Activated naive CD8-positive, alpha-beta T cell treated with anti-CD3 and anti-CD28 coated beads, Interleukin-2, amount 50 U/mL, for 24 hours (primary cell): ENCODE data around the gene MUC12.
"Not testable (repeated sequence)": the region's sequence is repeated elsewhere in the genome, so short reads cannot be mapped to it uniquely, and the experiment has no call there.

ENCODE experiments used
- ATAC-seq: fragments of 150-1000 bp; cut with Tn5 transposase; one replicate; pipeline ENCODE4 v1.10.0; 2021
- DNase-seq: peaks from one replicate; pipeline ENCODE4 v3.0.0; 2021
- H3K27ac Mint-ChIP-seq: one replicate; pipeline ENCODE4 v1.8.0; 2021; ENCODE audit warnings: mild to moderate bottlenecking, mixed read lengths
- H3K27me3 Mint-ChIP-seq: one replicate; pipeline ENCODE4 v1.8.0; 2021; ENCODE audit warnings: mixed read lengths
- H3K36me3 Mint-ChIP-seq: one replicate; pipeline ENCODE4 v1.8.0; 2021; ENCODE audit warnings: low read depth, mixed read lengths
- H3K4me1 Mint-ChIP-seq: one replicate; pipeline ENCODE4 v1.8.0; 2021; ENCODE audit warnings: mixed read lengths
- H3K4me3 Mint-ChIP-seq: one replicate; pipeline ENCODE4 v1.8.0; 2021; ENCODE audit warnings: mild to moderate bottlenecking, moderate library complexity, mixed read lengths
- H3K9me3 Mint-ChIP-seq: one replicate; pipeline ENCODE4 v1.8.0; 2021; ENCODE audit warnings: mixed read lengths

MUC12 gene

DNA sequence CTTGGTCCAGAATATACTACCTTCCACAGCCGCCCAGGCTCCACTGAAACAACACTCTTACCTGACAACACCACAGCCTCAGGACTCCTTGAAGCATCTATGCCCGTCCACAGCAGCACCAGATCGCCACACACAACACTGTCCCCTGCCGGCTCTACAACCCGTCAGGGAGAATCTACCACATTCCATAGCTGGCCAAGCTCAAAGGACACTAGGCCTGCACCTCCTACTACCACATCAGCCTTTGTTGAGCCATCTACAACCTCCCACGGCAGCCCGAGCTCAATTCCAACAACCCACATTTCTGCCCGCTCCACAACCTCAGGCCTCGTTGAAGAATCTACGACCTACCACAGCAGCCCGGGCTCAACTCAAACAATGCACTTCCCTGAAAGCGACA is 22.9 kb downstream of the MUC12 start:
- H3K36me3 Mint-ChIP-seq, H3K27ac Mint-ChIP-seq, H3K4me3 Mint-ChIP-seq, H3K9me3 Mint-ChIP-seq, ATAC-seq, H3K4me1 Mint-ChIP-seq, DNase-seq, H3K27me3 Mint-ChIP-seq: not testable (repeated sequence)

DNA sequence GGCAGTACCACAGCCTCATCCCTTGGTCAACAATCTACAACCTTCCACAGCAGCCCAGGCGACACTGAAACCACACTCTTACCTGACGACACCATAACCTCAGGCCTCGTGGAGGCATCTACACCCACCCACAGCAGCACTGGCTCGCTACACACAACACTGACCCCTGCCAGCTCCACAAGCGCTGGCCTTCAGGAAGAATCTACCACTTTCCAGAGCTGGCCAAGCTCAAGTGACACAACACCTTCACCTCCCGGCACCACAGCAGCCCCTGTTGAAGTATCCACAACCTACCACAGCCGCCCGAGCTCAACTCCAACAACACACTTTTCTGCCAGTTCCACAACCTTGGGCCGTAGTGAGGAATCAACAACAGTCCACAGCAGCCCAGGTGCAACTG is 25.3 kb downstream of the MUC12 start:
- not testable (repeated sequence) for H3K27me3 Mint-ChIP-seq, DNase-seq, H3K36me3 Mint-ChIP-seq, H3K4me3 Mint-ChIP-seq, ATAC-seq, H3K9me3 Mint-ChIP-seq, H3K4me1 Mint-ChIP-seq, H3K27ac Mint-ChIP-seq

- not testable (repeated sequence) for H3K36me3 Mint-ChIP-seq, H3K9me3 Mint-ChIP-seq, H3K27me3 Mint-ChIP-seq, H3K27ac Mint-ChIP-seq, H3K4me3 Mint-ChIP-seq, ATAC-seq, DNase-seq, H3K4me1 Mint-ChIP-seq
Measured at GRCh38 chr7:100998530-100998929, 29.2 kb downstream of the MUC12 start.

GRCh38 chr7:100999334-100999733 is 30.0 kb downstream of the MUC12 start:
- H3K27ac Mint-ChIP-seq, H3K4me3 Mint-ChIP-seq, H3K4me1 Mint-ChIP-seq, H3K27me3 Mint-ChIP-seq, H3K9me3 Mint-ChIP-seq, DNase-seq, H3K36me3 Mint-ChIP-seq: not testable (repeated sequence)
- peak; percentile 7 for ATAC-seq

GRCh38 chr7:101000025-101000424 is 30.7 kb downstream of the MUC12 start:
- not testable (repeated sequence) for H3K4me1 Mint-ChIP-seq, H3K4me3 Mint-ChIP-seq, H3K27ac Mint-ChIP-seq, H3K27me3 Mint-ChIP-seq, DNase-seq, ATAC-seq, H3K36me3 Mint-ChIP-seq, H3K9me3 Mint-ChIP-seq

DNA sequence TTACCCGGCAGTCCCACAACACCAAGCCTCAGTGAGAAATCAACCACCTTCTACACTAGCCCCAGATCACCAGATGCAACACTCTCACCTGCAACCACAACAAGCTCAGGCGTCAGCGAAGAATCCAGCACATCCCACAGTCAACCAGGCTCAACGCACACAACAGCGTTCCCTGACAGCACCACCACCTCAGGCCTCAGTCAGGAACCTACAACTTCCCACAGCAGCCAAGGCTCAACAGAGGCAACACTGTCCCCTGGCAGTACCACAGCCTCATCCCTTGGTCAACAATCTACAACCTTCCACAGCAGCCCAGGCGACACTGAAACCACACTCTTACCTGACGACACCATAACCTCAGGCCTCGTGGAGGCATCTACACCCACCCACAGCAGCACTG is 33.0 kb downstream of the MUC12 start:
- not testable (repeated sequence) for H3K27ac Mint-ChIP-seq, H3K27me3 Mint-ChIP-seq, ATAC-seq, H3K9me3 Mint-ChIP-seq, DNase-seq, H3K36me3 Mint-ChIP-seq, H3K4me3 Mint-ChIP-seq, H3K4me1 Mint-ChIP-seq

DNA sequence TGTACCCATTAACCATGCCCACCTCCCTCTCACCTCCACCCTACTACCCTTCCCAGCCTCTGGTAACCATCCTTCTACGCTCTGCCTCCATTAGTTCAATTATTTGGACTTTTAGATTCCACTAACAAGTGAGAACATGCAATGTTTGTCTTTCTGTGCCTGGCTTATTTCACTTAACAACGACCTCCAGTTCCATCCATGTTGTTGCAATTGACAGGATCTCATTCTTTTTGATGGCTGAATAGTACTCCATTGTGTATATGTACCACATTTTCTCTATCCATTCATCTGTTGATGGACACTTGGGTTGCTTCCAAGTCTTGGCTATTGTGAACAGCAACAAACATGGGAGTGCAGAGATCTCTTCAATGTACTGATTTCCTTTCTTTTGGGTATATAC is 38.0 kb downstream of the MUC12 start:
- H3K27me3 Mint-ChIP-seq, DNase-seq, H3K27ac Mint-ChIP-seq, H3K9me3 Mint-ChIP-seq, H3K4me3 Mint-ChIP-seq, ATAC-seq, H3K4me1 Mint-ChIP-seq, H3K36me3 Mint-ChIP-seq: not testable (repeated sequence)

GRCh38 chr7:101009629-101010028 is 40.3 kb downstream of the MUC12 start:
- peaks cover 3% of the 10 kb centered on the region for H3K9me3 Mint-ChIP-seq
- DNase-seq (no peak), ATAC-seq (no peak)
- peaks cover 2% of the 10 kb centered on the region for H3K27me3 Mint-ChIP-seq
- no peak overlapping the region for H3K27ac Mint-ChIP-seq
- no peaks in the 10 kb centered on the region for H3K4me1 Mint-ChIP-seq
- peaks cover 2% of the 10 kb centered on the region for H3K36me3 Mint-ChIP-seq
- H3K4me3 Mint-ChIP-seq = no peak overlapping the region

GRCh38 chr7:101012931-101013330 is 43.6 kb downstream of the MUC12 start:
- H3K4me3 Mint-ChIP-seq = no peak overlapping the region
- H3K9me3 Mint-ChIP-seq = no peaks in the 10 kb centered on the region
- H3K4me1 Mint-ChIP-seq = peaks cover 11% of the 10 kb centered on the region
- ATAC-seq (no peak), DNase-seq (no peak)
- no peaks in the 10 kb centered on the region for H3K27me3 Mint-ChIP-seq
- peaks cover 2% of the 10 kb centered on the region for H3K36me3 Mint-ChIP-seq
- H3K27ac Mint-ChIP-seq = no peak overlapping the region

DNA sequence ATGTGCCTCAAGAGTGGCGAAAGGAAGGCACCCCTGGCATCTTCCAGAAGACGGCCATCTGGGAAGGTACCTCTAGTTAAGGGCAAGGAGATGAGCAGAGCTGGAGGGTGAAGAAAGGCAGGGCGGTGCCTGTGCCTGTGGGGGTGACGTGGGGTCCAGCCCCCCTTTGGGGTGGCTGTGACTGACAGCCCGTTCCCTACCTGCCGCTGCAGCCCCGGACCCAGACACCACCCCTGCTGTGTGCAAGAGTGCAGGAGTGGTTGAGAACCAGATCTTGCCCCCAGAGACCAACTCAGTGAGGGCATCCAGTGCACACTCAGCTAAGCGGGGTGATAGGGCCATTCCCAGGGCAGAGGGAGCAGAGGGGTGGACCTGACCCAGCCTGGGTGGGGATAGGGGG is 46.3 kb downstream of the MUC12 start:
- H3K4me1 Mint-ChIP-seq = peaks cover 19% of the 10 kb centered on the region
- DNase-seq (no peak), ATAC-seq (no peak)
- H3K4me3 Mint-ChIP-seq = peak overlapping the region; percentile 21
- no peak overlapping the region for H3K27ac Mint-ChIP-seq
- H3K27me3 Mint-ChIP-seq = peaks cover 2% of the 10 kb centered on the region
- H3K36me3 Mint-ChIP-seq = no peaks in the 10 kb centered on the region
- H3K9me3 Mint-ChIP-seq = no peaks in the 10 kb centered on the region

GRCh38 chr7:101017064-101017777 is 47.9 kb downstream of the MUC12 start:
- ATAC-seq (peak; percentile 95), DNase-seq (peak; percentile 77)
- Mint-ChIP-seq H3K36me3 (no peaks in the 10 kb centered on the region), H3K9me3 (no peaks in the 10 kb centered on the region), H3K27me3 (peaks cover 9% of the 10 kb centered on the region), H3K4me3 (peak overlapping the region; percentile 79), H3K27ac (peak overlapping the region; percentile 54), H3K4me1 (peaks cover 19% of the 10 kb centered on the region)

DNA sequence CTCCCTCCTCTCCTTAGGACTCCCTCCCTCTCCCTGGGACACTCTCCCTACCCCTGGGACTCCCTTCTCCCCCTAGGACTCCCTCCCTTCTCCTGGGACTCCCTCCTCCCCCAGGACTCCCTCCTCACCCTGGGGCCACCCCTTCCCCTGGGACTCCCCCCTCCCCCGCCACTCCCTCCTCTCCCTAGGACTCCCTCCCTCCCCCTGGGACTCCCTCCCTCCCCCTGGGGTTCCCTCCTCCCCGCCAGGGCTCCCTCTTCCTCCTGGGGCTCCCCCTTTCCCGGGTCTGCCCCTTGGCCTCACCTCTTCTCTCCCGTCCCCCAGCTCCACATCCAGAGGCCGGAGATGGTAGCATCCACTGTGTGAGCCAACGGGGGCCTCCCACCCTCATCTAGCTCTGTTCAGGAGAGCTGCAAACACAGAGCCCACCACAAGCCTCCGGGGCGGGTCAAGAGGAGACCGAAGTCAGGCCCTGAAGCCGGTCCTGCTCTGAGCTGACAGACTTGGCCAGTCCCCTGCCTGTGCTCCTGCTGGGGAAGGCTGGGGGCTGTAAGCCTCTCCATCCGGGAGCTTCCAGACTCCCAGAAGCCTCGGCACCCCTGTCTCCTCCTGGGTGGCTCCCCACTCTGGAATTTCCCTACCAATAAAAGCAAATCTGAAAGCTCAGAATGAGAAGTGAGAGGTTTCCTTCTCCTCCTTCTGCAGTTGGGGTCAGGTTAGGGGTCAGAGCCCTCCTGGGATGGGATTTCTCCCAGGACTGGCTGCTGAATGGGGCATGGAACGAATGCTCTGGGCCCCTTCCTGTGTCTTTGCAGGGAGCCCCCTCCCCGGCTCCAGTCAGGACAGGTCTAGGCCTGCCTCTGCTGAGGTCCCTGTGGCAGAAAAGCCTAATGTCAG is 49.2 kb downstream of the MUC12 start:
- H3K9me3 Mint-ChIP-seq = no peaks in the 10 kb centered on the region
- no peak overlapping the region for H3K27ac Mint-ChIP-seq
- no peaks in the 10 kb centered on the region for H3K36me3 Mint-ChIP-seq
- no peak overlapping the region for H3K4me3 Mint-ChIP-seq
- no peak for ATAC-seq
- H3K27me3 Mint-ChIP-seq = peaks cover 13% of the 10 kb centered on the region
- peak; percentile 20 for DNase-seq
- H3K4me1 Mint-ChIP-seq = peaks cover 19% of the 10 kb centered on the region

GRCh38 chr7:101020444-101020843 is 51.1 kb downstream of the MUC12 start:
- Mint-ChIP-seq H3K9me3 (no peaks in the 10 kb centered on the region), H3K36me3 (no peaks in the 10 kb centered on the region), H3K4me1 (peaks cover 19% of the 10 kb centered on the region), H3K27ac (no peak overlapping the region), H3K4me3 (no peak overlapping the region), H3K27me3 (peaks cover 13% of the 10 kb centered on the region)
- ATAC-seq = no peak
- DNase-seq = no peak

- H3K4me1 Mint-ChIP-seq = peaks cover 13% of the 10 kb centered on the region
- H3K36me3 Mint-ChIP-seq = no peaks in the 10 kb centered on the region
- ATAC-seq (no peak), DNase-seq (no peak)
- no peak overlapping the region for H3K27ac Mint-ChIP-seq
- H3K27me3 Mint-ChIP-seq = peaks cover 13% of the 10 kb centered on the region
- H3K9me3 Mint-ChIP-seq = no peaks in the 10 kb centered on the region
- no peak overlapping the region for H3K4me3 Mint-ChIP-seq
Measured at GRCh38 chr7:101021703-101022102, 52.3 kb downstream of the MUC12 start.

GRCh38 chr7:101023839-101024238 is 54.5 kb downstream of the MUC12 start:
- ATAC-seq (no peak), DNase-seq (no peak)
- Mint-ChIP-seq H3K27me3 (peaks cover 13% of the 10 kb centered on the region), H3K9me3 (no peaks in the 10 kb centered on the region), H3K36me3 (no peaks in the 10 kb centered on the region), H3K4me3 (no peak overlapping the region), H3K4me1 (peaks cover 3% of the 10 kb centered on the region), H3K27ac (no peak overlapping the region)
